HG03460 (cell line): ENCODE results near the gene ALPL.

Source experiments
- ATAC-seq: cut with Tn5 transposase; IDR thresholded peaks from one replicate; pipeline ENCODE4 v1.9.1; 2021; ENCODE audit not compliant: unreplicated experiment

ALPL gene

DNA sequence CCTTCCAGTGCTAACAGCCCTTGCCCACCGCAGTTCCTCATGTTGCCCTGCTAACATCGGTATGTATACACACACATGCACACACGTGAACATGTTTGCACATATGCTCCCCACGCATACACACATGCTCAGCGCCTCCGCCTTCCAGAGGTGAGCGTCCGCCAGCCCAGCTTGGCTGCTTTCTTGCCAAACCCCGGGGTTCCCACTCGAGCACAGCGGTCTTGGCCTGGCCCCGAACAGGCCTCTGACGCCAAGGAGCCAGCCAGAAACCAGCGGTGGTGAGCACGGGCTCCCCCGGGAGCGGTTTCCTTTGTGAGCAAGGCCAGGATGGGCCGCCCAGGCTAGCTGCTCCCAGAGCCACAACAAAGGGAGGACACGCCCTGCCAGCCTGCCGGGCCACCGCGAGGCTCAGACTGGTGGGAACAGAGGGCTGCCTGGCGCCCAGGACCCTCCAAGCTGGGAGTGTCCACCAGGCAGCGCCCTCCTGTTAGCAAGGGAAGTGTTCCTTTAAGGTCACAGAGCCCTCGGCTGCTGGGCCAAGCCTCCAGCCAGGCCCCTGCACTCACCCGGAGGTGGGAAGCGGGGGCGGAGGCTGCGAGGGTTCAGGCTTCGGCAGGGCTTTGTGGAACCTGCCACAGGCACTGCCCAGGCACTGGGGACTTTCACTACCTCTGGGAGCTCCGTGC lies 65.4 kb downstream of the ALPL start:
- ATAC-seq, result no peak

DNA sequence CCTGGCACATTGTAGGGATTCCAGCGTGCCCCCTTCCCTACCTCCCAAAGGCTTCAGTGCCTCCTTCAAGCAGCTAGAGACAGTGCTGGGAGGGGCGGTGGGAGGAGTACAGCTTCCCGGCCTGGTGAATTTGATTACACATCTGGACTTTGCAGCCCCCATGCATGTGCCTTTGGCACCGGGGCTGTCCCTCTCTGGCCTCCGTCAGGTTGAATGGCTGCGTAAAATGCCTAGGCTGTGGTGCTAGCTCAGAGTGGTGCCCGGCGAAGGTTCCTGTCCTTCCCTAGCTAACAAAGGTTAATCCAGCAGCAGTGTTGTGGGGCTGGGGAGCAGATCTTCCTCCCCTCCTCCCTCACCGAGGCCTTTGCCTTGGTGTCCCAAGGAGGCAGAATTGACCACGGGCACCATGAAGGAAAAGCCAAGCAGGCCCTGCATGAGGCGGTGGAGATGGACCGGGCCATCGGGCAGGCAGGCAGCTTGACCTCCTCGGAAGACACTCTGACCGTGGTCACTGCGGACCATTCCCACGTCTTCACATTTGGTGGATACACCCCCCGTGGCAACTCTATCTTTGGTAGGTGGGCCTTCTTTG lies 66.2 kb downstream of the ALPL start:
- ATAC-seq, result no peak

DNA sequence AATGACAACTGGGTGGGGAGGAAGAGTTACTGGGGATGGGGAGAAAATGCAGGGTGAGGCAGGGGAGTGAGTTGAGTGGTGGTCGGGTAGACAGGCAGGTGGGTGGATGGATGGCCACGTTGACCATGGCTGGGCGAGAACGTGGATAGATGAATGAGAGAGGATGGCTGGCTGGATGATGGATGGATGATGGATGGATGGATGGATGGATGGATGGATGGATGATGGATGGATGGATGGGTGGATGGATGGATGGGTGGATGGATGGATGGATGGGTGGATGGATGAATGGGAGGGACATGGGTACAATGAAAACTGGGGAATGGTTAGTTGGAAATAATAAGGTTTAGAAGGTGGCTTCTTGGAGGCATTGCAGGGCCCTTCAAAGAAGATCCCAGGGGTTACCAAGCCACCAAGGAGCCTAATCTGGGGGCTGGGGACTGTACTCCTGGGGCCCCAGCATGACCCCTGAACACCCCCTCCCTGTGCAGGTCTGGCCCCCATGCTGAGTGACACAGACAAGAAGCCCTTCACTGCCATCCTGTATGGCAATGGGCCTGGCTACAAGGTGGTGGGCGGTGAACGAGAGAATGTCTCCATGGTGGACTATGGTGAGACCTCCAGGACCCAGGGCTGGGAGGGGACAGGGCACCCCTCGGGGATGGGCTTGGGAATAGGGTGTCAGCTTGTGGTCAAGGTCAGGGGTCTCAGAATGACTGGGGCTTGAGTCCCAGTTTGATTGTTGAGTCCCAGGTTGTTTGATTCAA lies 67.0 kb downstream of the ALPL start:
- no peak for ATAC-seq

DNA sequence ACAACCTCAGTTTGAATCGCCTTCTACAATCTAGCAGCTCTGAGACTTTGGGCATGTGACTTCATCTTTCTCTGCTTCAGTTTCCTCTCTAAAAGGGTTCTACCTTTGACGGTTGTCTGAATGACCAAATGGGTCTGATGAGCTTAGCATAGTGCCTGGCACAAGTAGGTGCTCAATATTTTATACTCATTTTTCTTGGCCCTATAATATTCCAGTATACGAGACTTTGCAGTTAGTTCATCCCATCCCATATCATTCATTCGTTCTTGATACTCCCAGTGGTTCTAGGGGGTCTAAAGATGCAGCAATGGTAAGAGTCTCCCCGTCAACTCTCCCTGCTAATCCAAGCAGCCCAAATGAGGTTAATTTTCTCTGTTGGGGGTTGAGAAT lies 67.6 kb downstream of the ALPL start:
- no peak for ATAC-seq

DNA sequence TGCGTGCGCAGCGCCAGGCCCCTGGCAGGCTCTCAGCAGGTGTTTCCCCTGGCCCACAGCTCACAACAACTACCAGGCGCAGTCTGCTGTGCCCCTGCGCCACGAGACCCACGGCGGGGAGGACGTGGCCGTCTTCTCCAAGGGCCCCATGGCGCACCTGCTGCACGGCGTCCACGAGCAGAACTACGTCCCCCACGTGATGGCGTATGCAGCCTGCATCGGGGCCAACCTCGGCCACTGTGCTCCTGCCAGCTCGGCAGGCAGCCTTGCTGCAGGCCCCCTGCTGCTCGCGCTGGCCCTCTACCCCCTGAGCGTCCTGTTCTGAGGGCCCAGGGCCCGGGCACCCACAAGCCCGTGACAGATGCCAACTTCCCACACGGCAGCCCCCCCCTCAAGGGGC lies 68.1 kb downstream of the ALPL start:
- ATAC-seq, result no peak

DNA sequence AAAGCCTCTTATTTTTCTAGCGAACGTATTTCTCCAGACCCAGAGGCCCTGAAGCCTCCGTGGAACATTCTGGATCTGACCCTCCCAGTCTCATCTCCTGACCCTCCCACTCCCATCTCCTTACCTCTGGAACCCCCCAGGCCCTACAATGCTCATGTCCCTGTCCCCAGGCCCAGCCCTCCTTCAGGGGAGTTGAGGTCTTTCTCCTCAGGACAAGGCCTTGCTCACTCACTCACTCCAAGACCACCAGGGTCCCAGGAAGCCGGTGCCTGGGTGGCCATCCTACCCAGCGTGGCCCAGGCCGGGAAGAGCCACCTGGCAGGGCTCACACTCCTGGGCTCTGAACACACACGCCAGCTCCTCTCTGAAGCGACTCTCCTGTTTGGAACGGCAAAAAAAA lies 68.7 kb downstream of the ALPL start:
- ATAC-seq, result no peak

DNA sequence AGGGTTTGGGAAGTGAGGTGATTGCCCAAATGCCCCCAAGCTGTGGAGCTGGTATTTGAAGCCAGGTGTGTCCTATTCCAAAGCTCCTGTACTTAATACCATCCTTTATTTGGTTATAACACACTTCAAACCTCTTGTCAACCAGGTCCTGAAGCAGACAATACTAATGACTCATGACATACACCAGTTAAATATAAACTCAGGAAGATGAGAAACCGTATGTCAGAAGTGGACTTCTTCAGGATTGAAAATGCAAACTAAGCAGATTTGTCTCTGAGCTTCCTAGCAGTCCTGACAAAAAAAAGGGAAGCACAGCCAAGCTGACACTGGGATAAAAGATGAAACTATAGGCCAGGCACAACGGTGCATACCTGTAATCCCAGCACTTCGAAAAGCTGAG lies 70.6 kb downstream of the ALPL start:
- no peak for ATAC-seq

DNA sequence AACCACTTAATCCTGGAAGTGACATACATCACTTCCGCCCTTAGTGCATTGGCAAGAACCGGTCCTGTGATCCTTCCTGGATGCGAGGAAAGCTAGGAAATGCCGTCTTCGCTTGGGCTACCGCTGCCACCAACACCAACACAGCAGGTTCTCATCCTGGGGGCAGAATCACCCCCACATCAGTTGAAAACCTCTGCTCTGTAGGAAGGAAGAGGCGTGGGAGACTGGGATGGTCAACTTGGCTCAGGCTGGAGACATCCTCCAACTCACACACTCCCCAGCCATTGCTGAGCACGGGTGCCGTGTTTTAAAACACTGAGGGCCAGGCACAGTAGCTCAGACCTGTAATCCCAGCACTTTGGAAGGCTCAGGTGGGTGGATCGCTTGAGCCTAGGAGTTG lies 74.9 kb downstream of the ALPL start:
- no peak for ATAC-seq

DNA sequence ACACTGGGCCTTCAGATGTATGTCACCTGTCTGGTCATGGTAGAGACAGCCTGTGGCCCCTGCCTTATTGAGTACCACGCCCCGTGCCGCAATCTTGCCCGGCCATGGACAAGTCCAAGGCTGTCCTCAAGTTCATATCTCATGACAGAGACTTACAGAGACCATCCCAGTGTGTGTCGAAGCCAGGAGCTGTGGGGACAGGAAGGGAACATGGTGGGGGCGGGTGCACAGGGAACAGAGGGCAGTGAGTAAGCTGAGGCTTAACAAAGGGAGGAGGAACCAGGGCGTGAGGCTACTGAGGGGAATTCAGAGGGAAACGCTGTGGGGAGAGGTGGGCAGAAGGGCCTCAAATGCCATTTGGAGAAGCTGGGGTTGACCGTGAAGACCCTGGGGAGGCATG lies 75.8 kb downstream of the ALPL start:
- no peak for ATAC-seq

DNA sequence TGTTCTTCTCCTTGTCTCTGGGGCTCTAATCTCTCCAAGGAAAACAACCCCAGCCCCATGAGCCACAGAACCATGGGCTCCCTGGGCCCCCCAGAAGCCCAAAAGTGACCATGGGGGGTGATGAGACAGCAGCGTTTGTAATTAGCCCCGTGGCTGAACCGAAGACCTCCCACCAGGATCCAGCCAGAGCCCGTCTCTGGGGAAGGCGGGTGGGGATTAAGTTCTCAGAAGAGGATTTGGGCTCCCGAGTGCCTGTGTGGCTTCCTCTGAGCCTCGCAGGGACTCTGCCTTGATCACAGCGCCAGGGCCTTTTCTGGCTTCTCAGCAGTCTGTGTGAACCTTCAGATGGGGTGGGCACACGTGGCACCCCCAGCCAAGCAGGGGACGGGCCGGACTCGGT lies 77.0 kb downstream of the ALPL start:
- ATAC-seq, result no peak

DNA sequence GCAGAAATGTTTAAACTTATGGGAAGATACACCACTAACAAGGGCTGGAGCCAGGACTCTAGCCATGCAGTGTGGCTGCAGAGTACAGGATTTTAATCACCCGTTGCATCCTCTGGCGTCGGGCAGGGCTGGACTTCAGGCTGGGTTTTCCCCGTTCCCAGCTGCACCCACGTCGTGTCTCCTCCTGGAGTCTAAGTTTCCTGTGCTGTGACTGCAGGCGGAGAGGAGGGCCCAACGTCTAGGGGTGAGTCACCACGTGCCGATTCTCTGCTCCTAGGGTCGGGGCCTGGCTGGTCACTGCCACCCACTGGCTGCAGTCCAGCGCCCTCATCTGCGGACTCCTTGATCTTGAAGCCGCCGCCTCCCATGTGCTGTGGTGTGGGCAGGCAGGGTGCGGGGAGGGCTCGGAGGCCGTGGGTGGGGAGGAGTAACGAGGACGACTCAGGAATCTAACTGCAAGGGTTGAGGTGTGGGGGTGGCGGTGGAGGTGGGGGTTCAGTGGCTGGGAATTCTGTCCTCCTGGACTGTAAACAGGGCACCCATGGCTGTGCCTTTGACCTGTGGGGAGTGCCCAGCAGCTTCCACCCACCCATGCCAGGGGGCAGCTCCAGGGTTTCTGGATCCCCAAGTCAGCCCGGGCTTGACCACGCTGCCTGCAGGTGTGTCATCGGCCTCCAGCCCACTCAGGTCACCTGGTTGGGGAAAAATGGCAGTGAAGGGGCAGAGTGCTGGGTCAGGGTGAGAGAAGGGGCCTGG lies 77.8 kb downstream of the ALPL start:
- no peak for ATAC-seq

DNA sequence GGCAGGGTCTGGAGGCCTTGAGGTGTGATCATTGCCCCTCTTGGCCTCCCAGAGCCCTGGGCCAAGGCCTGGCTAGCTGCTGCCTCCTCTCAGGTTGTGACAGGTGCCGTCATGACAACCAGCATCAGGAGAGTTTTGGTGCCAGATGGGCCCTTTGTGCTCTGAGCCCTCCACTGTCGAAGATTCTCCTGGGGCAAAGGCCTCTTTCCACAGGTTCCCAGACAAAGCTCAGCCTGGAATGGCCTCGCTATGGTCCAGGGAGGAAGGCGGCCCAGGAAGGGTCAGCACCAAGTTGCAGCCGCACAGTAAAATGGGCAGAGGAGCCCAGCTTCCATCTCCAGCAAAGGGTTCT lies 78.4 kb downstream of the ALPL start:
- ATAC-seq, result no peak

DNA sequence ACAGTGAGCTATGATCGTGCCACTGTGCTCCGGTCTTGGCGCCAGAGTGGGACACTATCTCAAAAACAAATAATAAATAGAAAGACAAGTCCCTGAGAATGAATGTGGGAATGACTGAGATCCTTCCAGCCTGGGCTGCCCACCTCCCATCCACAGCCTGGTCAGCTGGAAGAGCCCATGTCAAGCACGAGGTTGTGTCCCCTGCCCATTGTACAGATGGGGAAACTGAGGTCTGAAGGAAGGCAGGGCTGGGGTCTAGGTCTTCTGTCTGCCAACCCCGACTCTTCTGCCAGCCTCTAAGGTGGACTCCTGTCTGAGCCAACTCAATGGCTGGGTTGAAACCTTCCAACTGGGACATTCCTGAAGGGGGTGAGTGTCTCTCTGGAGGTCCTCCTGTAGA lies 80.4 kb downstream of the ALPL start:
- no peak for ATAC-seq

DNA sequence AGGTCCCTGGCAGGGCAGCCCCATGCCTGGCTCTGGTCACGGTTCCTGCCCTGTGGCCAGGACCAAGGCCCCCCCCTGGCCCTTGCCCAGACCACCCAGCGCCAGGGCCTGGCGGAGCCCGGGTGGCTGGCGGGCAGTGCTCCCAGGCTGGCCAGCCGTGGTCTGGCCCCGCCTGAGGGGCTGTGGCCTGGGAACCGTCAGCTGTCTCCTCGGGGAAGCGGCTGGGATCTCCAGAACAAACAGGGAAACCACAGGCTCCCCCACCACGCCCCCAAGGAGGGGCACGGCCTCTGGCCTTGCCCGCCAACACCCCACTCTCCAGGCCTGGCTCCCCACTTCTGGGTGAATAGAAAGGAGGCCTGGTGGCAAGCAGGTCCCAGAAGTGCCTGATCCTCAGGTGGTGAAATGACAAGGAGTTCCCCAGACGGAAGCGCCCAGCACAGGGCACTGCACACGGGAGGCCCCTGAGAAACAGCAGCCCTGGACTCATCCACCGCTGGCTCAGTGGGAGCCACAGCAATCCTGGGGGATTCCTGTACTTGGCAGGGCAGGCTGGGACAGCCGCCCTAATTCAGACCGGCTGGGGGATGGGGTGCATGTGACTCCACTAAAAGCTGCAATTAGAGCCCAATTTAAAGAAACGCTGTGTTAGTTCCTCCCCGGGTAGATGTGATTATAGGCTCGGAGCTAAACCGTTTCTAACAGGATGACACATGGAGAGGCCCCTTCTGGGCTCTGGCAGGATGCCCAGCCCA lies 81.1 kb downstream of the ALPL start:
- no peak for ATAC-seq

DNA sequence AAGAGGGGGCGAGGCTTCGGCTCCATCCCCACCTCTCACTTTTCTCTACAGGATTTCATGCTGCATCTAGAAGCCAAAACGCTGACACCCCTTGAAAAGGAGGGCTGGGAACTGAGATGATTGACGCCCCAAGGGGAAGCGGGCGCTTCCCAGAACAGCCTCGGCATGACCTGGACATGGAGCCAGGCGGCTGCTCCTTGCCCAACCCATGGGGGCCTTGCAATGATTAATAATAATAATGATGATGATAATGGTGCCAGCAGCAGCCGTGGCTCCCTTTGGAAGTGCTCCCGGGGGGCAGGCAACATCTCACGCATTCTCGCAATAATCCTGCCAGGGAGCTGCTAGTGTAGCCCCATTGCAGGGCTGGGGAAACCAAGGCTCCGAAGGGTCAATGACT lies 81.7 kb downstream of the ALPL start:
- no peak for ATAC-seq

DNA sequence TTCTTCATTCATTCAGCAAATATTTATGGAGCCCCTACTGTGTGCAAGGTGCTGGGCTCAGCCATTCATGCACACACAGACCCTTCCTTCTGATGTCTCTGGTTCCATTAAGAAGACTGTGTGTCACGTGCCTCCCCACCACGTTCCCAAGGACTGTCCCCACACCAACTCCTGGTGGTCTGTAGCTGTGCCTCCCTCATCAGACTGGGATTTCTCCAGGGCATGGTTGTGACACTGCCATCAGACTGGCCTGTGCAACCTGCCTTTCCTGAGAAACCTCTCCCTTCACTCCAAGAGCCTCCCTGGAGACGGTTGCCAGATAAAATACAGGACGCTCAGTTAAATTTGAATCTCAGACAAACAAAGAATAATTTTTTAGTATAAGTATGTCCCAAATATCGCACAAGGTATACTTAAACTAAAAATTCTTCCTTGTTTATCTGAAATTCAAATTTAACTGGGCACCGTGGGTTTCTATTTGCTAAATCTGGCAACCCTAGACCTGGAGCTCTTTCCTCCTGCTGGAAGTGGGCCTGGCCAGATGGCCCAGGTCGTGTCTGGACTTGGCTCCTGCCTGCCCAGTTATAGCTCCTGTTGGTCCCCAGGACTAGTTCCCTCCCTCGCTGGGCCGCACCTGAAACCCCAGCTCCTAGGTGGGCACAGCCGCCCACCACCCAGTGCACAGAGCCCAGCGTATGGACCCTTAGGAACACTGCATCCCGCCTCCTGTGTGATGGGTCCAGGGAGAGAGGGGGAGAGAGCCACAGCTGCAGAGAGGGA lies 83.1 kb downstream of the ALPL start:
- no peak for ATAC-seq

DNA sequence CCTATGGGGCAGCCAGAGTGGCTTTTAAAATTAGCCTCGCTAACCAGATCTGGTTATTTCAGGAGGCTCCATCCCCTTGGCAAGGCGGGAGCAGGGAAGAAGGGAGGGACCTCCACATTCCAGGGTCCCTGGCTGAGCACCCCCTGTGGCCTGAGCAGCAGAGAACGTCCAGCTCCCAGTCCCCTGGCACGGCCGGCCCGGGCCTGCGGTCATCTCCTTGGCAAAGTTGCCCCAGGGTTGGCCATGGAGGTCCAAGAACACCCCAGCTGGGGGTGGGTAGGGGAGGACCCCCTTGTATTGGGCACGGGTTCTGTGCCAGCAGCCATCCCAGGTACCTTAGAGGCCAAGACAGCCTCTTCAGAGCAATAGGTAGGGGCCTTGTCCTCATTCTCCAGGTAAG lies 84.0 kb downstream of the ALPL start:
- no peak for ATAC-seq

DNA sequence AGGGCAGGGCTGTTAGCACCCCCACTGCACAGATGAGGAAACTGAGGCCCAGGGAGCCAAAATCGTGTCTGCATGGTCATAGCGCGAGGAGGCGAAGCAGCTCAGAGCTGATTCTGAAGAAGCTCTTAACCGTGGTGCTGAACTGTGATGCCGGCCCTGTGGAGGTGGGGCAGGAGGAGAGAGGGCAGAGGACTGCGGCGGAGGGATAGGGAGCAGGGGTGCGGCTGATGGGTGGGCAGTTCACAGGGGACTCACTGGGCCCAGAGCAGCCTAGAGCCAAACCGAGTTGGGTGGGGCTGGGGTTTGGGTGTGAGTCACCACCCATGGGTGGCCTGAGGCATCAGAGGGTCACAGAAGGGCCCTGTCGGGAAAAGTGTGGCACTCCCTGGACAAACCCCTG lies 85.3 kb downstream of the ALPL start:
- no peak for ATAC-seq

DNA sequence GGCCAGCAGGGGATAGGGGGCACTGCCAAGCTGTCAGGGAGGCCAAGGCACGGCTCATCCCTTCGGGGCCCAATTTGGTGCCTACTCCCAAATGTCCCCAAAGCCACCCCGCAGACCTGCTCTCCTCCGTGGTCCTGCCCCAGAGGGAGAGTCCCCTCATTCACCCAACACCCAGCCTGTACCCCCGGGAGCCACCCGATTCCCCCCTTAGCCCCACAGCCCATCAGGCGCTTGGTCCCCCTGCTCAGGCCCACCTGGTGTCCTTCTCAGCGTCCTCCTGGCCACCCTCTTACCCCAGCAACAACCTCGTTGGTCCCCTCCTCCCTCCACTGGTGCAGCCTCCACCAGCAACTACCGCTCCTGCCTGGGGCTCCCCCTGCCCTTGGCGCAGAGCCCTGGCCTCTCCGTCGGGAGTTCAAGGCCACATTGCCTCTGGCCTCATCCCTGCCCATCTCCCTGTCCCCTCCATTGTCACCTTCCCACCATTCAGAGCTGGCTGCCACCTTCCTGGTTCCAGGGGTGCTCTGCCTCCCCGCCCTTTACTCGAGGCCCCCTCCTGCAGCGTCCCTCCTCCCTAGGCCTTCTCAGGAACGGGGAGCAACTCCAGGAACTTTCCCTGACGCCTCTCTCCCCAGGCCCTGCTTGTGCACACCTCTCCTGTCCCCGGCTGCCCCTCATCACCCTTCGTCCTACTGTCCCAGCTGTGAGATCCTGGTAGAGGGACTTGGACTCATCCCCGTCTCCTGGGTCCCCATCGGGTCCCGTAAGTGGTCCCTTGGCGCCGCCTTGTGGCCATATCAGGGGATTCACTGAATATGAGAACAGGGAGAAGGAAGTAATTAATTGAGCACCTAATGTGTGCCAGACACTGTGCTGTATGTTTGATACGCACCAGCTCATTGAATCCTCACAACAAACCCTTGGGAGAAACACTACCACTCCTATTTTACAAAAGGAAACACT lies 86.0 kb downstream of the ALPL start:
- ATAC-seq, result no peak
